HEK293 (cell line): ENCODE results near the gene LNX1.

Source experiments
- CTCF ChIA-PET: fragments of 350-600 bp; formaldehyde crosslinking; extraction: SDS; loops from one replicate; lab custom pipeline; 2021; ENCODE audit warnings: antibody characterized with exemption; lab: Yijun Ruan, JAX
- POLR2A ChIA-PET: fragments of 300-600 bp; formaldehyde crosslinking; extraction: SDS; loops from one replicate; lab custom pipeline; 2020; ENCODE audit warnings: antibody characterized with exemption, inconsistent platforms; lab: Yijun Ruan, JAX
- H3K27ac ChIP-seq: fragments of 200-500 bp; sonication (Bioruptor generic); 2 replicates; pipeline ENCODE4 v1.5.1; 2014; ENCODE audit warnings: low read depth, low read length, control low read depth, inconsistent platforms; ENCODE audit errors: extremely low read depth
- H3K36me3 ChIP-seq, 2 experiments: fragments of 200-500 bp in 1 of 2; sonication (Bioruptor generic) in 1 of 2; 1 replicate in 1 of 2; 2 replicates in 1 of 2; pipeline ENCODE4 v1.5.1; 2014 to 2017; ENCODE audit warnings: inconsistent platforms in 2 of 2, low read length in 2 of 2; ENCODE audit not compliant: control insufficient read depth in 2 of 2, insufficient read depth in 1 of 2
- H3K4me1 ChIP-seq: fragments of 200-500 bp; sonication (Bioruptor generic); 2 replicates; pipeline ENCODE4 v1.5.1; 2014; ENCODE audit warnings: mild to moderate bottlenecking, low read length, inconsistent platforms; ENCODE audit not compliant: control insufficient read depth, insufficient read depth
- H3K4me3 ChIP-seq: 2 replicates; pipeline ENCODE4 v1.5.1; 2011; ENCODE audit warnings: low read depth, mild to moderate bottlenecking, control low read depth, low read length, moderate library complexity
- H3K9me3 ChIP-seq: fragments of 200-500 bp; sonication (Bioruptor generic); 2 replicates; pipeline ENCODE4 v1.5.1; 2014; ENCODE audit warnings: low read depth, low read length, inconsistent platforms; ENCODE audit not compliant: control insufficient read depth, insufficient read depth
- BCL11A ChIP-seq: fragments of 450-650 bp; formaldehyde crosslinking; IDR thresholded peaks from 2 replicates; pipeline ENCODE4 v1.5.1; 2016; ENCODE audit warnings: low read depth, missing biosample characterization, missing genetic modification characterization
- GLI2 ChIP-seq: fragments of 450-650 bp; formaldehyde crosslinking; IDR thresholded peaks from 2 replicates; pipeline ENCODE4; 2017; ENCODE audit warnings: missing biosample characterization, missing genetic modification characterization, low read depth, borderline replicate concordance
- HOXD13 ChIP-seq: sonication (generic); formaldehyde crosslinking; IDR thresholded peaks from 2 replicates; pipeline ENCODE4 v1.8.0; 2022; ENCODE audit warnings: missing genetic modification reagents, borderline replicate concordance
- PRDM10 ChIP-seq: fragments of 450-650 bp; formaldehyde crosslinking; IDR thresholded peaks from 2 replicates; pipeline ENCODE4 v1.5.1; 2016; ENCODE audit warnings: missing biosample characterization, missing genetic modification characterization
- ZBTB17 ChIP-seq: fragments of 450-650 bp; formaldehyde crosslinking; IDR thresholded peaks from 2 replicates; pipeline ENCODE4 v1.5.1; 2016; ENCODE audit warnings: missing biosample characterization, missing genetic modification characterization
- ZFP3 ChIP-seq: fragments of 450-650 bp; formaldehyde crosslinking; IDR thresholded peaks from 2 replicates; pipeline ENCODE4 v1.5.1; 2016; ENCODE audit warnings: low read depth, missing biosample characterization, missing genetic modification characterization
- ZFP41 ChIP-seq: fragments of 450-650 bp; formaldehyde crosslinking; IDR thresholded peaks from 2 replicates; pipeline ENCODE4 v1.5.1; 2016; ENCODE audit warnings: missing biosample characterization, missing genetic modification characterization, borderline replicate concordance
- ZFP69B ChIP-seq: fragments of 450-650 bp; formaldehyde crosslinking; IDR thresholded peaks from 2 replicates; pipeline ENCODE4 v1.5.1; 2016; ENCODE audit warnings: missing biosample characterization, missing genetic modification characterization
- ZNF121 ChIP-seq: fragments of 450-650 bp; formaldehyde crosslinking; IDR thresholded peaks from 2 replicates; pipeline ENCODE4 v1.5.1; 2016; ENCODE audit warnings: missing biosample characterization, missing genetic modification characterization
- ZNF175 ChIP-seq: fragments of 450-650 bp; formaldehyde crosslinking; IDR thresholded peaks from 2 replicates; pipeline ENCODE4 v1.5.1; 2016; ENCODE audit warnings: missing biosample characterization, missing genetic modification characterization
- ZNF214 ChIP-seq: fragments of 450-650 bp; formaldehyde crosslinking; IDR thresholded peaks from 2 replicates; pipeline ENCODE4 v1.5.1; 2017; ENCODE audit warnings: missing biosample characterization, mild to moderate bottlenecking, missing genetic modification characterization, borderline replicate concordance
- ZNF398 ChIP-seq: fragments of 450-650 bp; formaldehyde crosslinking; IDR thresholded peaks from 2 replicates; pipeline ENCODE4 v1.5.1; 2017; ENCODE audit warnings: missing biosample characterization, missing genetic modification characterization
- ZNF449 ChIP-seq: fragments of 450-650 bp; formaldehyde crosslinking; IDR thresholded peaks from 2 replicates; pipeline ENCODE4 v1.5.1; 2017; ENCODE audit warnings: missing biosample characterization, mild to moderate bottlenecking, missing genetic modification characterization, moderate library complexity
- ZNF514 ChIP-seq: fragments of 450-650 bp; formaldehyde crosslinking; IDR thresholded peaks from 2 replicates; pipeline ENCODE4 v1.5.1; 2016; ENCODE audit warnings: missing biosample characterization, missing genetic modification characterization
- ZNF555 ChIP-seq: fragments of 450-650 bp; formaldehyde crosslinking; conservative IDR thresholded peaks from 2 replicates; pipeline ENCODE4 v1.5.1; 2017; ENCODE audit warnings: missing biosample characterization, mild to moderate bottlenecking, missing genetic modification characterization, inconsistent platforms
- ZNF621 ChIP-seq: fragments of 450-650 bp; formaldehyde crosslinking; IDR thresholded peaks from 2 replicates; pipeline ENCODE4 v1.5.1; 2017; ENCODE audit warnings: missing biosample characterization, missing genetic modification characterization
- ZNF624 ChIP-seq: fragments of 450-650 bp; formaldehyde crosslinking; IDR thresholded peaks from 2 replicates; pipeline ENCODE4 v1.5.1; 2017; ENCODE audit warnings: missing biosample characterization, missing genetic modification characterization
- ZNF629 ChIP-seq: fragments of 450-650 bp; formaldehyde crosslinking; IDR thresholded peaks from 2 replicates; pipeline ENCODE4 v1.5.1; 2017; ENCODE audit warnings: missing biosample characterization, missing genetic modification characterization
- ZNF639 ChIP-seq: fragments of 450-650 bp; formaldehyde crosslinking; IDR thresholded peaks from 2 replicates; pipeline ENCODE4 v1.5.1; 2016; ENCODE audit warnings: missing biosample characterization, missing genetic modification characterization
- ZNF76 ChIP-seq: fragments of 450-650 bp; formaldehyde crosslinking; IDR thresholded peaks from 2 replicates; pipeline ENCODE4; 2016; ENCODE audit warnings: low read depth, missing biosample characterization, missing genetic modification characterization, borderline replicate concordance
- ZNF785 ChIP-seq: fragments of 450-650 bp; formaldehyde crosslinking; IDR thresholded peaks from 2 replicates; pipeline ENCODE4 v1.5.1; 2016; ENCODE audit warnings: missing biosample characterization, missing genetic modification characterization
- ZSCAN5A ChIP-seq: fragments of 450-650 bp; formaldehyde crosslinking; IDR thresholded peaks from 2 replicates; pipeline ENCODE4 v1.5.1; 2016; ENCODE audit warnings: missing biosample characterization, missing genetic modification characterization

LNX1 gene

GRCh38 chr4:53599632-53600031 is 8.3 kb upstream of the LNX1 start:
- Histone ChIP-seq H3K36me3 (no peaks in the 10 kb centered on the region), H3K9me3 (no peaks in the 10 kb centered on the region), H3K27ac (no peak overlapping the region), H3K4me3 (no peak overlapping the region), H3K4me1 (no peaks in the 10 kb centered on the region)
- ChIA-PET CTCF (interaction anchor here (0.6 to 1.5 kb wide), 2 partner anchors 109 to 915 kb away, joined by 3 read pairs; no protein-coding TSS in a partner anchor), POLR2A (no interaction called here)
- TF ChIP-seq ZNF785 (tag by site-specific recombination) (no peak), ZFP3 (tag by site-specific recombination) (no peak), PRDM10 (tag by site-specific recombination) (no peak), ZSCAN5A (tag by site-specific recombination) (no peak), ZNF555 (tag by site-specific recombination) (no peak), HOXD13 (no peak), ZFP41 (no peak), ZNF639 (tag by site-specific recombination) (no peak), ZNF449 (tag by site-specific recombination) (no peak), ZNF514 (tag by site-specific recombination) (no peak), ZNF175 (tag by site-specific recombination) (no peak), ZNF621 (tag by site-specific recombination) (no peak), ZNF398 (tag by site-specific recombination) (no peak), GLI2 (tag by site-specific recombination) (no peak)

- ChIA-PET POLR2A (no interaction called here), CTCF (interaction anchor here (0.6 to 1.5 kb wide), 3 partner anchors 10 to 523 kb away, joined by 3 read pairs; no protein-coding TSS in a partner anchor)
- H3K4me1 ChIP-seq: no peaks in the 10 kb centered on the region
- no peak overlapping the region for H3K4me3 ChIP-seq
- no peak overlapping the region for H3K27ac ChIP-seq
- H3K36me3 ChIP-seq: no peaks in the 10 kb centered on the region
- H3K9me3 ChIP-seq: no peaks in the 10 kb centered on the region
- TF ChIP-seq ZNF624 (tag by site-specific recombination) (no peak), ZBTB17 (tag by site-specific recombination) (no peak), ZNF449 (tag by site-specific recombination) (no peak), ZNF214 (no peak), ZNF76 (no peak), ZNF629 (tag by site-specific recombination) (no peak), BCL11A (tag by site-specific recombination) (no peak), ZNF121 (tag by site-specific recombination) (no peak), ZFP69B (tag by site-specific recombination) (no peak)
Measured at GRCh38 chr4:53598901-53599300, 7.6 kb upstream of the LNX1 start.
